GM18526 (cell line): ENCODE results near the gene ZNF697.

ENCODE experiments used
- POLR2A ChIP-seq: IDR thresholded peaks from 3 replicates; pipeline ENCODE4 v1.6.1; 2011; ENCODE audit not compliant: insufficient read length; ENCODE audit errors: extremely low read depth

The ZNF697 gene

DNA sequence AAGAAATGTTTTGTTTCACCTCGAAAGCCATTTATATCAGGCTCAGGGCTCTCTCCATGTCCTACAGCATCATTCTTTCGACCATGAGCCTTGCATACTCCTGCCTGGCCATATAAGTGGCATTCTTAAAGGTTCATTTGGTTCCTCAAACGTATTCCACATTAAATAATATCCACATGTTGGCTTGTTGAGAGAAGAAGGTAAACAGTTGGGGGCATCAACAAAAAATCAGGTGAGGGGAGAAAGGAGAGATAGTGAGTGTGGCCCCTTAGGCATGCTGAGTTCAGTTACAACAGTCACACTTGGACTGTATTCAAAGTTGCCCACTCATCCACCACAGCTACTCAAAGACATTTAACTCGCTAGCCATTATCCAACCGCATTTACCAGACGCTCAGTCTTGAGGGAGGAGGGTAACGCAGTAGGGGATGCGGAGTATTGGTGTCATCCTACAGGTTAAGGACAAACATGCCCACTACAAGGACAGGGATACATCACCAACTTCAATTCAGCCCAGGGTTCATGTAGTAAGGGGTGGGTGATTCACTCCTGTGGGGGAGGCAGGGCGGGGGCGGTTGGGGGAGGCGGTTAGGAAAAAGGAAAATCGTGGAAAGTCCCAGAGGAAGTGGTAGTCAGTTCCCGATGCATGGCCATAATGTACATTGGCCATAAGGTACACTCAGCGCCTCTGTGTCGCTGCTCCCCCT is 1.4 kb downstream of the ZNF697 start:
- no peak for TF ChIP-seq POLR2A

DNA sequence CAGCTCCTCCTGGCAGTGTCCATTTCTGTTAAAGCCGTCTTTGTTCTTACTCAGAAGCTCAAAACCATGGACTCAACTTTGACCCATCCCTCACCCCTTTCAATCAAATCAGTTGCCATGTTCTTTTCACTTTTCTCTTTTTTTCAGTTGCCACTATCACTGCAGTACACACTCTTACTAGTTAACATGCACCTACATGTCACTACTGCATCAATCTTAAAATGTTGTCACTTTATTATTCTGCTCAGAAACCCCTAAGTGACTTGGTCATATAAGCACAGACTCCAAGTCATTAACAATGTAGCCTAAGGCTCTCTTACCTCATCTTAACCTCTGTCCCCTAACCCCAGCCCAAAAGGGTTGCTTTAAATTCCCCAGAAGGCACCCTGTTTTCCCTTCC is 9.0 kb downstream of the ZNF697 start:
- no peak for TF ChIP-seq POLR2A

DNA sequence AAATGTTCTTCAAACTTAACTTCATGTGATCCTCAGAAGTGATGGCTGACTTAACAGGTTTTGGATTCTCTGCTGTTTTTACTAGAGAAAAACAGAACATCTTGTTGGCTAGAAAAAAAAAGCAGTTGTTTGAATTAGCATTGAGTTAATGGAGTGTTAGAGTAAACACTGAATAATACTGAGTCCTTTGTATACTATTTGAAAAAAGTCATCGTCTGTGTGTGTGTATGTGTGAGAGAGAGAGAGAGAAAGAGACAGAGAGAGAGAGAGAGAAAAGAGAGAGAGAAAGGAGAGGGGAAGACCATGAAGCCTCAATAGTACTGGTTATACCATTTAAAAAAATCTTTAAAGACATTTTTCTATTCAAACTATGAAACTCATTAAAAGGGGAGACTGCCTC is 10.4 kb downstream of the ZNF697 start:
- no peak for TF ChIP-seq POLR2A

DNA sequence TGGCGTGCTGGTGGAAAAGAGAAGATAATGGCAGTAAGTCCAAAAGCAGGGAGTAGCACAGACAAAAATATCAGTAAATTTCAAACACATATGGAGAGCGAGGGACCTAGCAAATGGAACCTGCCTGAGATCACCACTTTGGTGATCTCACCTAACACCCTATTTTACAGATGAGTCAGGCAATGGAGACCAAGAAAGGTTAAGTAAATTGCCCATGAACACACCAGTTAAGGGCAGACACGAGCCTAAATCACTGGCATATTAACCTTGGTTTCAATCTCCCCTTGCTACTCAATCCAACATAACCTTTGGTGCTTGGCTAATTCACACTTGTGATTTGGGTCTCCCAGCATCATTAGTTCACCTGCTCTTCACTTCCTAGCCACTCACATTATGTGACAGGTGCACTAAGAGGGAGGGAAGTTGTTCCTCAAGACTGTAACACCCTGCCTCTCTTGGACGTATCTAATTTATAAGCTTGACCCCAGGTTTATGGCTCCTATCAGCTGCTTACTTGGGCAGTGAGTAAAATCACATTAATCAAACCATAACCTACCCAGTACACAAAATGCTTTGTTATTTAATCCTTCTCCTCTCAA is 11.5 kb downstream of the ZNF697 start:
- no peak for TF ChIP-seq POLR2A

DNA sequence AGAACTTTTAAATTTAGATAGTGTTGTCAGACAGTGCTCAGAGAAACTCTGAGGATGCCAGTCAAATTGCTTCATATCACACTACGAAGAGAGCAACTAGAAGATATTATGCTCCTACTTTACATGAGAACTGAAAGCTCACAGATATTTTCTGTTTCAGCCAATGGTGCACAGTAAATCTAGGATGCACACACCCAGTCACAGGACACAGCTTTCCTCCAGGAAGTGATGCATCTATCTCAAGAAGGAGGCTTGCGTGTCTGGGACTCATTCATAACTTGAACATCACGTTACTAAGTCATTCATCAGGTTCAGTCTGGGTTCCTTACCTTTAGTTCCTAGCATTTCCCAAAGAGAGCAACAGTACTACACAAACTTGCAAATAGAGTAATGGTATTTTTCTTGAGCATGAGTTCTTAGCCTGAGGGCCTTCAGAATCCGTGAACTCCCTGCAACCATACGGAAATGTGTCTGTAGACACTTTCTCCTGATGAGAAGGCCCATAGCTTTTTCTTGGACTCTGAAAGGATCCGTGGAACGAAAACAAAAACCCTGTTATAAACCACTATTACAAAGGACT is 12.2 kb downstream of the ZNF697 start:
- TF ChIP-seq POLR2A = no peak

DNA sequence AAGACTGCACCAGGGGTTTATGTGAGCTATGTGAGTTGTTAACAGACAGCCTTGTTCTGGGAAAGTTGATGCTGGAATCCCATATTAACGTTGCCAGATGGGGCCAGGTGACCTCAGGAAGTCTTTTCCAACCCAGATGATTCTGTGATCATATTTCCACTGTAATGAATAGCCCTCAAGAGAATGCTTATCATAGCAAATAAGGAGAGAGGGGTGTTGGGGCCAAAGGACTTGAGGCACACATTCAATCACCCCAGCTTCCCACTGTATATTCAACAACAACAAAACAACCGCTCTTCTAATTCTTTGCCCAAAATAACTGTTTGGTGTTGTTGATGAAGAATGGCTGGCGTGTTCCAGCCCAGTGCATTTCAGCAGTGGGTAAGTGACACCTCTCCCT is 14.1 kb downstream of the ZNF697 start:
- no peak for TF ChIP-seq POLR2A

DNA sequence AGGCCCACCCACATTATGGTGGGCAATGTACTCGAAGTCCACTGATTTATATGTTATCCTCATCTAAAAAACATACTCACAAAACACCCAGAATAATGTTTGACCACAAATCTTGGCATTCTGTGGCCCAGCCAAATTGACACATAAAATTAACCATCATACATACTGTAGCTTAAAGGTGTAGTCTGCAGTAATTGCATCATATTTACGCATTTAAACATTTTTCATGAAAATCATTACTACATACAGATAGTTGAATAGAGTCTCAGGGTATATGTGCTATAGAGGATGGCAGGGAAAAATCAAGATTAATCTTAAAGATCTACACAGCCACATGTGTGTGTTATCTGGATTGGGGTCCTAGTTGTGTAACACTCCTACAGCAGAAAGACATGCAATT is 14.5 kb downstream of the ZNF697 start:
- no peak for TF ChIP-seq POLR2A

DNA sequence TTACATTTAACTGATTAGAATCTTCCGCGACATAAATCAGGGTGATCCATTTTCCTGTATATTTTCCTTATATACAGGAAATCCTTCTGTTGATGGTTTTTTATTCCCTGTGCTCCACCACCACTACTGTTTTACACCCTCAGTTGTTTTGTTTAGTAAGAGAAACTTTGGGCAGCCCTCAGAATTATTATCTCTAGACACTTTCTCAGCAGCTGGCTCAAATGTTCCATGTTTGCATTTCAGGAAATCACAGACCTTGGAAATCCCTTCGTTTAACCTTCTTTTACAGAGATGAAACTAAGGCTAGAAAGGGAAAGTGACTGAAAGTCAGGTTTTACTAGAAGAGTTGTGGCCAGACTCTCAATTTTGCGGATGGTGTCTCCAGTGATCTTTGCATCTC is 15.2 kb downstream of the ZNF697 start:
- no peak for TF ChIP-seq POLR2A

DNA sequence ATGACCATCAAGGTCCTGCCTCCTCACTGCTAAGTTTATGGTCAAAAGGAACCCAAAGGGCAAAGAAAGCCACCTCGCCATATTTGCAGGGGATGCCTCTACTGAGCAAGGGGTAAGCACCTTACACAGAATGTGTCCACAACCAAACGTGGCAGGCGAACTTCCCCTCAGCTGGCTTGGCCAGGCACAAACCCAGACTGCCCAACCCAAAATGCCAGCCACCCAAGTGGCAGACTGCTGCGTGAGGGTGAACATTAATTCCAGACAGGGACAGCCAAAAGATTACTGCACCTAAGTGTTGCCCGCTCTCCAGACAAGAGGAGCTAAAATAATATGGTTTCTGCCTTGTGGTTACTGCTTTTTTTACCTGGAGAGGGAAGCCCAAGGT is 16.0 kb downstream of the ZNF697 start:
- no peak for TF ChIP-seq POLR2A

DNA sequence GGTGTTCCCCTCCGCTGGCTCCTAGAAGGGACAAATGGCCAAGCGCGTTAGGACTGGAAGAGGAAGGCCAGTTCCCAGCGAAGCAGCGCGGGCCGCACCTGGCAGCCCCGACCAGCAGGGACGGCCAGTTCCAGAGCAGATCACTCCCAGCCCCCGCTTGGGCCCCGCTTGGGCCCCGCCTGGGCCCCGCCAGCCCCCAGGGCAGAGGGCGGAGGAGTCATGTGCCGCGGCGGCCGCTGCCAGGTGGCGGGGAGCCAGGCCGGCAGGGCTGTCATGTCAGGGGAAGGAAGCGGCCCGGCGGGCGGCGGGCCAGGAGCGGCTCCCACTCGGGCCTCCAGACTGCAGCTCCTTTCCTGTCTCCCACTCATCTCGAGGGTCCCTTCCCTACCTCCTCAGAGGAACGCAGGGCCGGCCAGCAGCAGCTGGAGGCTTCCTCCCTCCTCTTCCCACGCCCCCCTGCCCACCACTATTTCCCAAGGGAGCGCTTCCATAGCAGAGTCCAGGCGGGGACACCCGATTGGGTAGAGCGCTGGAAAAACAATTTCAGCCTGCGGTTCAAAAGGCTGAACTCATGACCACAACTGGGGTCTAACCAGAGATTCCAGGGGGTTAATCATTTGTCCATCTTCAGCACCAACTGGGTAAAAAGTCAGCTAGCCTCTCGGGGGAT is 16.5 kb downstream of the ZNF697 start:
- no peak for TF ChIP-seq POLR2A

DNA sequence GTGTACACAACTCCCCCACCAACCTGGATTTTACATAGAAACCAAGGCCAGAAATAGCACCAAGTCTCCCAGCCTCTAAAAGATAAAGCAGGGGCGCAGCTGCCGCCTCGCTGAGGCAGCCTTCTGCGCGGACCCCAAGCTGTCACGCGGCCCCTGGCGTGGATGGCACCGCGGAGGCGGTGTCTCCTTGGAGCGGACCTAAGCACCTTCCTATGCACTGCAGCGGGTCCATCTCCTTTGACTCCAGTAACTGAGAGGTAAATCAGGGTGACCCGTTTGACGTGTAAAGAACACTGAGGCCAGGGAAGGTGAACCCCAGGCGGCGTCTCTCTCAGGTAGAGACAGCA is 17.0 kb downstream of the ZNF697 start:
- TF ChIP-seq POLR2A = no peak

DNA sequence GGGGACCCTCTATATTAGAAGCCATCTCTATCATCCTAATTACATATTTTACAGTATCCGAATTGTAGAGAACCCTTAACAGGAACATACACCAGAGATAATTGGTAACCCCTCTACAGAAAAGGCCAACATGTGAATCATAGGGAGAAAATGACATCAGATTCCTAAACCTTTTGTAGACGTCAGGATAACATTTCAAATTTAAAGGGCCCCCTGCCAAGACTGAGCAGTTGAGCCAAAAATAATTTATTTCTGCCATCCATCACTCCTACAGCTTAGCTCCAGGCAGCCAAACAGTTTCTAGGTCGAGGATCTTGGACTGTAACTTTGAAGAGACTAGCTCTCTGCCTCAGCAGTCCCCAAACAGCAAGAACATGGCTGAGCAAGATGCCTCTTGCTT is 21.2 kb downstream of the ZNF697 start:
- TF ChIP-seq POLR2A = no peak

DNA sequence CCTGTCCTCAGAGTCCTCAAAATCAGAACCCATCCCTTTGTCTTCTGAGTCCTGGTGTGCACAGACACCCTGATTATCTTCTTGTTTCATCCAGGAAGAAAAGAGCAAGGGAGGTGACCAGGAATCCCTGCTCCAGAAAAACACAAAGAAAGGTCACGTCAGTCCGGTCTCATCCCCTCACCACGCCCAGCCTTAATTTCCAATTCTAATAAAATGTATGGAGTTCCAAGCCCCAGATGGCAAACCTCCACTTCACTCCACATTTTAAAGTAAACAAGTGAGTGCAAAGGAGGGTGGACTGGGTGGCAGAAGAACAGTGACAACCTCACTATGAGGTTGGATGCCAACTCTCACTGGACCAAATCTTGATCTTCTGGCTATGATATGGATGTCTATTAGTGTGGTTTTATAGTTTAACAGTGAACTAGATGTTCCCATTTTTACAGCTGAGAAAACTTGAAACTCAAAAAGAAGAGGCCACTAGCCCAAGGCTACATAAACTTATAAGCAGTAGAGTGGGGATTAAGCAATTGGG is 22.0 kb downstream of the ZNF697 start:
- TF ChIP-seq POLR2A = no peak

DNA sequence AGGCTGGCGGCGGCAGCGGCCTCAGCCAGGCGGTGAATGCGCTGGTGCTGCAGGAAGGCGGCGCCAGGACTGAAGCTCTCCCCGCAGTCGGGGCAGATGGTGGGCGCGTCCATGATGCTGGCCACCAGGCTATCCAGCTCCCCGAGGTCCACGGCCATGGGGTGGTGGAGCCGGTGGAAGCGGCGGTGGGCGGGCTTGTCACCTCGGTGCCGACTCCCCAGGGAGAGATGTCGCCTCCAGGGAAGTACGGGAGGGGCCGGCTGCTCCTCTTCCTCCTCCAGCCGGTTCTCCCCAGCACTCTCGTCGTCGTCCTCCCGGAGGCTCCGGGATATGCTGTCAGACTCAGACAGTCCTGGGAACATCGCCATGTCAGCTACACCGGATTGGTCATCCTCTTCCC is 24.4 kb downstream of the ZNF697 start:
- no peak for TF ChIP-seq POLR2A

DNA sequence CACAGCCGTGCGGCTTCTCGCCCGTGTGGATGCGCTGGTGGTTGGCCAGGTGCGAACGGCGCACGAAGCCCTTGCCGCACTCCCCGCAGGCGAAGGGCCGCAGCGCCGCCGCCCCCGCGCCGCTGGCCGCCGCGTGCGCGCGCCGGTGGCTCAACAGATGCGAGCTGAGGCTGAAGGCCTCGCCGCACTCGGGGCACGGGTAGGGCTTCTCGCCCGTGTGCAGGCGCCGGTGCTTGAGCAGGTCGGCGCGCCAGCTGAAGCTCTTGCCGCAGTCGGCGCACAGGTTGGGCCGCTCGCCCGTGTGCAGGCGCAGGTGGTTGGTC is 24.9 kb downstream of the ZNF697 start:
- TF ChIP-seq POLR2A = no peak

DNA sequence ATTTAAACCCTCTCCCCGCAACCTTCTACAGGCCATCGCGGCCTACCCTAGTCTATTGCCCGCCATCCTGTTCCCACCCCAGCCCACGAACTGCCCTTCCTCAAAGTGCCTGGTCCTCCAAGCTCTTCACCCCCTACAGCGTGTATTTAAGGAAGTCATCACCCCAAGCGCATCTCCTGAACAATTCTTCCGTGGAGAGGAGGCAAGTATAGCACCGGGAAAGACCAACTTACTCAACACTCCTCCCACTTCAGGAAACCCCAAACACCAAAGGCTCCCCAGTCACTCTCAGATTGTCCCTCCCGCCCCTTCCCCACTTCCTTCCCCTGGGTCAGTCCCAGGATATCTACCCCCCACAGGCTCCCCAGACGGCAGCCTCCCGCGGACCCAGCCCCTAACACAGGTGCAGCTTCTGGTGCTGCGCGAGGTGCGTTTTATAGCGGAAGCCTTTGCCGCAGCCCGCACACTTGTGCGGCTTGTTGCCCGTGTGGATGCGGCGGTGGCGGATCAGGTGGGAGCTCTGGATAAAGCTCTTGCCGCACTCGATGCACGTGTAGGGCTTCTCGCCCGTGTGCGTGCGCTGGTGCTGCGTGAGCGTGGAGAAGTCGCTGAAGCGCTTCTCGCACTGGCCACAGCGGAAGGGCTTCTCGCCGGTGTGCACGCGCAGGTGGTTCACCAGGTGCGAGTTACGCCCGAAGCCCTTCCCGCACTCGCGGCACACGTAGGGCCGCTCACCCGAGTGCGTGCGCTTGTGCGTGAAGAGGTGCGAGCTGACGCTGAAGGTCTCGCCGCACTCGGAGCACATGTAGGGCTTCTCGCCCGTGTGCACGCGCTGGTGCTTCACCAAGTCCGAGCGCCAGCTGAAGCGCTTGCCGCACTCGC is 25.5 kb downstream of the ZNF697 start:
- no peak for TF ChIP-seq POLR2A

DNA sequence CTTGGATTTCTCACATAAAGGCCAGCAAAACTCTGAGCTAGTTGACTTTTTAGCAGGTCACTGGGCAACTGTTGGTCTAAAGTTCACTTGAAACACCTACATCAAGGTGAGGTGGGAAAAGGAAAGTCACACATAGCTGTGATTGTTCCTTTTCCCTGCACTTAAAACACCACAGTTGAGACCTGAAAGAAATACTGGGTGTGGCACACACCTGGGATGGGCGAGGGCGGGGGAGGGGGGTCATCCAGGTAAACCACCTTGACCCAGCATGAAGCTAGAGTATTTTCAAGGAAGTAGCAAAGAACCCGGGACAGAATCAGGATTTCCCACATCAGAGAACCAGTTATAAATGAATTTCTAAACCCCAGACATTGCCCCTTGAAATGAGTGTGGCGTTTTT is 26.4 kb downstream of the ZNF697 start:
- no peak for TF ChIP-seq POLR2A
